ENCODE results near the gene DSCAM.

DSCAM gene

DNA sequence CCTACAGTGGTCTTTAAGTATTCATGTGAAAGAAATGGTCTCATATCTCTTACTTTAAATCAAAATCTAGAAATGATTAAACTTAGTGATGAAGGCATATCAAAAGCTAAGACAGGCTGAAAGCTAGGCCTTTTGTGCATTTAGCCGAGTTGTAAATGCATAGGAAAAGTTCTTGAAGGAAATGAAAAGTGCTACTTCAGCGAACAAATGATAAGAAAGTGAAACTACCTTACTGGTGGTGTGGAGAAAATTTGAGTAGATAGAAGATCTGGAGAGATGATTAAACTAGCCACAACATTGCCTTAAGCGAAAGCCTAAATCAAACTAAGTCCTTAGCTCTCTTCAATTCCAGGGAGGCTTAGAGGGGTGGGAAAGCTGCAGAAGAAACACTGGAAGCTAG is 147.6 kb downstream of the DSCAM start:
- DNase-seq, result no peak

DNA sequence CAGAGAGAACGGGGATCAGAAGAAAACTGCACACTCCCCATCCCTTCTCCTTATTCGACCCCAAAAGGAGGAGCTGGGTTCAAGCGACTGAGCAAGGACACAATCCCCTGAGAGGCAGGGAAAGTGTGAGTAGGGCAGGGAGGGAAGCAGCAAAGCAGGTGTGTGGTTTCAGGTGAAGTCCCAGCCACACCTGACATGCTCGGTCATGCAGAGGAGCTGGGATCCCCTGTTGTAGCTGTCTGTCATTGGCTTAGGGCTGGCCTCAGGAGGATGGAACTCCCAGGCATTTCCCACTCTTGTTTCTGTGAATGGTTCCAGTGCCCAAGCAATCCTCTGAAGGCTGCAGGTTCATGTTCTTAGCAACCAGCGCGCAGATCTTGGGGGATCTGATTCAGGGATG is 150.7 kb downstream of the DSCAM start:
- no peak for DNase-seq

DNA sequence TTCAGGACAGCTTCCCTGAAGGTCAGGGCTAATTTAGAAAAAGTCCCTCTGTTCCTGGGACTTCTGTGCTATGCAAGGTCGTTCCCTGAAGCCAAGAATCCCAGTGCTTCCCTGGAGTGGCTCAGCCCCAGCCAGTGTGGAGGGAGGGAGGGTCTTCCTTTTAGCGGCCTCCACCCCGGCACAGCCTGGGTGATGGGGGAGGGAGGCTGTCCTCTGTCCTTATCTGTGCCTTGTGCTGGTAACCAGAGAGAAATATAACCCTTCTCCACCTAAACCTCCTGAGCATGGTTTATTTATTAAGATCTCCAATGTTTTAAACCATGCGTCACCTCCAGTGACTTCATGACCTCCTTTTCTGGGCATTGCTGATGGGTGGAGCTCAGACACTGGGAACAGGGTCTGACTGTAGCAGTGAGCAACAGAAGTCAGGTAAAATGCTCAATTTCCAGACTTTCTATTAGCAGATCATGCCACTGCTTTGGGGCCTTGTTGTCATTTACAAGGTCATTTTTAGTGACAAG is 157.1 kb downstream of the DSCAM start:
- no peak for DNase-seq

DNA sequence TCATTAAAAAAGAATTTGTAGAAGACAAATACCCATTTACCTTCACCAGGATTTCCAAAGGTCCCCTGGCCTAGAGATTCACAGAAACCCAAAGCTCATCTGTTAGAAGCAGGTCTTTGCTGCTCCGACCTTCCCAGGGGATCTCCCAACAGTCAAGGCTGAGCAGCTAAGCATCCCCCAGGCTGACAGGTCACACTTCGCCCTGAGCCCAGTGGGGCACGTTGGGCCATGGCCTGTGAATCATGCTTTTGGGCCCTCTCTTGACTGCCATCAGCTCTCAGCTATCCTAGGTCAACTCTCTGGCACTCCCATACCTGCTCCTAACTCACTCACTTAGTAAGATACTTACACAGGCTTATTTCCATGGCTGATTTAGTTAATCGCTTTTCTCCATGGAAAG is 157.7 kb downstream of the DSCAM start:
- DNase-seq, result no peak

DNA sequence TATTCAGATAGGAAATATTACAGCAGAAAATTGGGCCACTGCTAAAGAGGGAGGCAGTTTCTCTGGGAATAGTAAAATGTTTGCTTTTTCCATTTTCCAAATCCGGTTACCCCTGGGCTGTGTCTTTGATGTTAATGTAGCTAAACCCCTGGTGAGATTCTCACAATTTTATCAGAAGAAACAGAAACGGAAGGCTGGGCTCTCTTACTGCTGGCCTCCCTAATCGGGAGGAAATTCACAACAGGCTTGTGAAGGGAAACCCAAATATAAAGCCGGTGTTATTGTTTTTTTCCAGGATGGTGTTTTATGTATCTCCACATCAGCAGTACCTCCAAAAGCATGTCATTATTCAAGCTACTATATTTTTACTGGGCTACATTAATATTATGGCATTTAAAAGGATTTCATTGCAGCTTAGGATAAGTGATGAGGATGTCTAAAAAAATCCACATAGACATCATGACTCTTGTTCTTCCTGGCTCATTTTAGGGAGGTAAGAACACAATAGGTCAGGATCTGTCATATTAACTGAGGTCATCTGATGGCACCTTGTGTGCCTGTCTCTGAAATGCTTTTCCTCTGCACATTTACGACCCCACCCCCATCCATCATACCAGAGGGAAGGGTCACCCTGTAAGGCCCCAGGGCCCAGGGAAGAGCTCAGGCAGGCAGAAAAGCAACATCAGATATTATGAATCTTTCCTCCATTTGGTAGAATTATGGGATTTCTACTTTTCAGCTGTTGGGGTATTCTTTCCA is 158.7 kb downstream of the DSCAM start:
- no peak for DNase-seq

DNA sequence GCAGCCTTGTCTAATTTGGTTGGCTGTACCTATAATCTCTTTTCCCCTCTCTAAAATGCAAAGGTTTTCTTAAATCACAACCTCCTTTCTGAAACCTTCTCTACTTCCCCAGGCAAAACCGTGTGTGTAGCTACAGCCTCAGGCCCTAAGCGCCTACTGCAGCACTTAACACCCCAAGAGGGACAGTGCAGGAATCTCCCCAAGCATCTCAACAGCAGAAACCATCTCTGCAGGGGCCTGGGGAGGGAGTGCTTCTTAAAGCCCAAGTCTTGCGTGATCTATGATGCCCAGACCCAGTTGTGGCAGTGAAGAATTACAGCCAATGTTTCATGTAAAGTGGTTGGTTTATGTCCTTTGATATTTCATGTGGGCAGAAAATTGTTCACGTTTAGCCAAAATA is 159.3 kb downstream of the DSCAM start:
- no peak for DNase-seq

DNA sequence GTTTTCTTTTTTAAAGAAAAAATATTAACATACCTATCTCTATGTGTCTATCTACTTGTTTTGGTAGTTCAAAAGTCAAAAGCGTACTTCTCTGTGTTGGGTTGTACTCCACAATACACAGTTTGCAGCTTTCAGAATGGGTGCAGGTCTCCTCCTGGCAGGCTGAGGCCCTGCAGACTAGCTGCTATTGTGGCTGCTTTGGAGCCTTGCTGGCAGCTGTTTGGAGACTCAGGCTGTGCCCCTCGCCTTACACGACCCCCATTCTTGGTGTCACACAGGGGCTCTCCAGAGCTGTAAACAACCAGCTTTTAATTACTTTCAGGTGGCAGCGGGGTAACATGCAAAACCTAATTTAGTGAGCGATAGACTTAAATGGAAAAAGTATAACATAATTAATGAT is 160.4 kb downstream of the DSCAM start:
- DNase-seq, result no peak

DNA sequence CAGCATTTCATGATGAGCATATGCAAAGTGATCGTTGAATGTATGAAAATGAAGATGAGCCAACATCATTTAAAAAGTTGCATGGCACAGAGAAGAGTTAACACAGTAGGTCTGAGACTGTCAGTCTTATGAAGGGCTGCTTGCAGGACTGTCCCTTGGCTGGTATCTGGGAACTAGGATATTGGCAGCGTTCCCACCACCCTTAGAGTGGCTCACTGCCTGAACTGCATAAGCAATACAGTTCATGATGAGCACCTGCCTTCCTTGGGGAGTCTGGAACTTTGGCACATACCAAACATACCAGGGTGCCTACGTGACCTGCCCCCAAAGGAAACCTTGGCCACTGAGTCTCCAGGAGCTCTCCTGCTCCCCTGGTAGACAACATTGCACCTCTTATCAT is 161.8 kb downstream of the DSCAM start:
- DNase-seq, result no peak

DNA sequence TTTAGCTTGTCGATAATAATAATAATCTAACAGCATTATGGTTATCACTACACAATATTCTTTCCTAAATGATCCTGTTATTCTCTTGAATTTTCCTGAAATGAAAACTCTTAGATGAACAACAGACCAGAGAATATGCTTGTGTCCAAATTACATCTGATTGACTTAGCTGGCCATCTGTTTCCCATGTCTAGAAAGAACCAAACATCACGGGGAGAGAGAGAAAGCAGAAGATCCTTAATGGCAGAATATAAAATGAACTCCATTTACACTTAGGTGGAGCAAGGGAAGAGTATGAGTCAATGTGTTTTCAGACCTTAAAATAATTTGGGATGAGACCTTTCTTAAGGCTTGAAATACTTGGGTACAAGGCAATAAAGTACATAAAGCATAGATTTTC is 162.2 kb downstream of the DSCAM start:
- no peak for DNase-seq

DNA sequence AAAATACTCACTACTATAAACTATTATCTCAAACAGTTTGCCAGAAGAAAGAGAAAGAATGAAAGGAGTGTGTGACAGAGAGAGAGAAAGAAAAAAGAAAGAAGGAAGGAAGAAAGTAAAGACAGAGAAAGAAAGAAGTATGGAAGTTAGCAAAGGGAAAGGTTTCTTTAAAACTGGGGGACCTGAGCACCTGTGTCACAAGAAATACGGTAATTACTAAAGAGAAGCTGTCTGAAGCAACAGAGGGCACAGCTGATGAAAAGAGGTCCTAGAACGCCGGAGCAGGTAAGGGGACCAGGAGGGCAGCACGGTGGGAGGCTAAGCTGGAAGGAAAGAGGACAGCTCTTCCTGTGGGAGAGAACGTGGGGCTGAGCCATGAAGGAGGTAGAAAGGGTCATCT is 163.6 kb downstream of the DSCAM start:
- DNase-seq, result no peak

DNA sequence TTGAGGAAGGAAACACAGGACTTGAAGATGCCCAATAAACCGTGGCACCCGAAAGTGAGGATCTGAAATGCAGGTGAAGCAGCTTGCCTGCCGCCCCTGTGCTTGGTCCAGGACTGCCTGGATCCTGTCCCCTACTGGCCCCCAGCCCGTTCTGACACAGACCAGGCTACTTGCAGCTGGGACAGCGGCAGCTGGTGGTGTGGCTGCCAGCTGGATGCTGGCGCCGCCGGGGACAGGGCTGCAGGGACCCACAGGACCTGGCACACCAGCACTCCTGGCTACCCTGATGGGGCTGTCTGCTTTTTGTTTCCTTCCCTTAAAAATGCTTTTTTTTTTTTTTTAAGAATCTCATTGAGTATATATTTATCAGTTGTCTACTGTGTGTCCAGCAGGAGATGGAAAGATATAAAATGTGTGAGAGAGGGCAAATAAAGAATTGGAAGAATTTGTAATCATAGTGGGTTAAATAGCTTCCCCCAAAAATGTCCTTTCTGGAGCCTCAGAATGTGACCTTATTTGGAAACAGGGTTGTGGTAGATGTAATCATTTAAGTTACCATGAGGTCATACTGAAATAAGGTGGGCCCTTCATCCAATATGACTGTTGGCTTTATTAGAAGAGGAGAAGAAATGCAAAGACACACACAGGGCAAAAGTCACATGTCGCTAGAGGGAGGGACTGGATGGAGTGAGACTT is 165.6 kb downstream of the DSCAM start:
- no peak for DNase-seq

DNA sequence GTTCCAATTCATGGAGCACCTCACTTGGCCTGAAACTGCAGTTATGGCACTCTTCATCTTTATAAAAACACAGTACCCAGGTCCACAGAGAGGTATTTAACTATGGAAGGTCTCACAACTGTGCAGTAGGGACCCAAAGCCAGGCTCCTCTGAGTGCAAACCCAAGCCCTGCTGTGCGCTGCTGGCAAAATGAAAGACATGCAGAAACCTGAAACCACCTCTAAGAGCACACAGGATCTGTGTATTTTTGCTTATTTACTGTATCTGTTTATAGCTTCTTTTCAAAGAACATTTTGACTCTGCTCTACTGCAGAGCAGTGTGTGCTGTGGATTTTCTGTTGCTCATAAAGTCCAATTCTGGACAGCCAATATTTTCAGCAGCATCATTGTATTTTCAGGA is 166.6 kb downstream of the DSCAM start:
- DNase-seq, result no peak

DNA sequence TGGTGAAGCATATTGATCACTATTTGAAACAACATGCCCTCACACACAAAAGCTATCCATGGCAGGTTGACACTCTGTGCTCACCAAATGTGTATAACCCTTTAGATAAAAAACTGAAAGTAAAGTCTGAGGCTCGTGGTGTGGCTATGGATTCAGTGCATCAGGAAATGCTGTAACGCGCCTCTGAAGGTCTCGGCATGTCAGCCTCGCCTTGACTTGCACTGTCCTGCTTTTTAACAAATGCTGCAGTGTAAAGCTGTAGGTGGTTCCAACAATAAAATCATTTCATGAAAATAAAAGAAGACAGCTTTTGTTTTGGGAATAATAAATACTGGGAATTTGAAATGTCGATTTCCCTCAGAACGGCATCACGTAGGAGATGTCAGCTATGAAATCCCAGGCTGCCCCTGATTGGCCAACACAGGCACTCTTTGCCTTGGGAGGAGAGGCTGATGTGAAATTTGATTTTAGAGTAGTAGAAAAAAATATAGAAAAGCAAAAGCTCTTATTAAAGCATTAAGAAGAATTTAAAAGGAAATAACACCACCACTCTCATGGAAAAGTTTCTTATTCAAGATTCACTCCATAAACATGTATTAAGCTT is 168.2 kb downstream of the DSCAM start:
- no peak for DNase-seq

DNA sequence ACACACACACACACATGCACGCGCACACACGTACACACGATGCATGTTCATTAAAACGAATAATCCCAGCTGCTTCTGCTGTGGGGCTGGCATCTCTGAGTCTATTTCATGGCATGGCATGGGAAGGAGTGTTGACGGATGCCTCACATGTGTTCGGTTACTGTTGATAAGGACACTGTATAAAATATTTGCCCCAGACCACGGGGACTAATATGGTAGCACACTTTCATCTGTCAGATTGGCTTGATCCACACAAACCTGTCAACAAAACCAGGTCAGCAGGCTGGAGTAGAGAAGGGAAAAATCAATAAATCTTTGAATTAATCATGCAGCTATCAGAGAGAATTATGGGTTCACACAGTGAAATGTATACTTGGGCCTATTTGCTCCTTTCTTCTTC is 171.9 kb downstream of the DSCAM start:
- DNase-seq, result no peak

DNA sequence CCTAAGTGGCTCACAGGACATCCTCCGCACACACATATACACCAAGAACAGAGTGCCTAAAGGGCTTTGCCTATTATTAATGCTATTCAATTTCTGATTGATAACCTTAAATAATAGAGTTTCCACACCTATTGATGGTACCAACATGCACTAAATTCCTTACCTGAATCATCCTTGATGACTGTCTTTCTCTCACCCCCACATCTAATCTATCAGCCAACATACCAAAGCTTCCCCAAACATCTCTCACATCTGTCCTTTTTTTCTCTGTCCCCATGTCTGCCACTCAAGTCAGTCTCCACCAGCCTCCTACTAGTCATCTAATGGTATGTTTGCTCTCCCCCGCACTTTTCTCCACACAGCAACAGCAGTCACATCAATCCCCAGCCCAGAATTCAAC is 174.4 kb downstream of the DSCAM start:
- DNase-seq, result no peak

DNA sequence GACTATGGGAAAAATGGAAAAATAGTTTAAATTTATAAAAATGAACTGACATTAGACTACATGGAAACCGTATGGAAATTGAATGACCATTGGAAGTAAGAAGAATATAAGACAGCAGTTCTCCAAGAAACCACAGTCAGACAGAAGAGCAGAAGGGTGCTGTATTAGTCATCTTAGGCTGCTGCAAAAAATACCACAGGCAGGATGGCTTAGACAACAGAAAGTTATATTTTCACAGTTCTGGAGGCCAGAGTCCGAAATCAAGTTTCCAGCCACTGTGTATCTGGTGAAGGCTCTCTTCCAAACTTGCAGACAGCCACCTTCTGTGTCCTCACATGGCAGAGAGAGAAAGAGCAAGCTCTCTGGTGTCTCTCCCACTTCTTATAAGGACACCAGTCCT is 175.2 kb downstream of the DSCAM start:
- no peak for DNase-seq

DNA sequence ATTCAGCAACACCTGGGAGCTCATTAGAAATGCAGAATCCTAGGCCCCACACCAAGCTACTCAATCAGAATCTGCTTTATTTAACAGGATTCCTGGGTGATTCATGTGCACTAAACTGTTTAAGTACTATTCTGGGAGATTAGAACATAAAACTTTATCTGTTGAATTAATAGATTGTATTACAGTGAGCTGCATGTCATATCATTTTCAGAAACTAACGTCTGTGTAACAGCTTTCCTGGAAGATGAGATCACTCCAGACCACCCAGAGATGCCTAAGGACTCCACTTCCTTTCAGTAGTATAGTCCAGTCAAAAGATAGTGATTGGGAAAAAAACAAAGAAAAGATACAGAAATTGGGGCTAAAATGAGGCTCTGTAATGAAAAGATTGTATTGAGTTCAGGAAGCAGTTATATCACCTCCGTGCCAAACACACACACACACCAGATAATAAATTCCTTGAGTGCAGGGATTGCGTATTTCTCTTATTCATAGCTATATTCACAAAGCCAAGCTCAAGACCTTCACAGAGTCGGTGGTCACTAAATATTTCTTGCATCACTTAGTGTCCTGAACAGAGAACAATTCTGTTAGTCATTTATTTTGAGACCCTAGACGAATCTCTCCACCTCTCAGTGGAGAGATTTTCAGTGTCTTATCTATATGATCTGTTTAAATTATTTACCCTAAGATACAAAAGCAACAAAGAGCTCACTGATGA is 178.2 kb downstream of the DSCAM start:
- no peak for DNase-seq

DNA sequence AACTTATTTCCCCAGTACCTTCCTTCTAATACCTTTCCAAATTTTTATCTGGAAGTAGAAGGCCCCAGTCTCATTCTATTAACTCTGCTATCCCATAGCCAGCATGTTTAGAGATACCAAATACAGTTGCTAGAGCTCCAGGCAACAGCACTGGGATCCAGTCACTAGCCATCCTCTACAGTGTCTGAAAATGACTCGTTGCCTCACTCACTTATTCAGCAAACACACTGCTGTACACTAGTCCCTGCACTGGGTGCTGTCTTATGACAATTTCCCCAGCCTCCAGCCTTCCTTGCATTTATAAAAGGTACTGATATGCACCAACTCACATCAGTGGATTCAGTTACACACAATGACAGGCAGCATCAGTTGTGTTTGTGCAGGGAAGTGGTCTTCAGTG is 179.0 kb downstream of the DSCAM start:
- DNase-seq, result no peak

DNA sequence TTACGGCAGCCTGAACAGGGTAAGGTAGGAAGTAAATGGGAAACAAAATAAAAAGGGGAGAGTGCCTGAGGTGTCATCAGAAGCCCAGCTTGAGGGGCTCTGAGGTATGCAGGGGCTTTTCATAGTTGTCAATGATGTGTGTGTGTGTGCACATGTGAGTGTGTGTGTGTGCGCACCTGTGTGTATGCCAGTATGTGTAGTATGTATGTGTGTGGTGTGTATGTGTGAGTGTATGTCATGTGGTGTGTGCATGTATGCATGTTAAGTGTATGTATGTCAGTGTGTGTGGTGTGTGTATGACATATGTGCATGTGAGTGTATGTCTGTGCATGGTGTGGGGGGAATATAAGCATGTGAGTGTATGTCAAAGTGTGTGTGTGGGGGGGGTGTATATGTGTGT is 184.1 kb downstream of the DSCAM start:
- no peak for DNase-seq

DNA sequence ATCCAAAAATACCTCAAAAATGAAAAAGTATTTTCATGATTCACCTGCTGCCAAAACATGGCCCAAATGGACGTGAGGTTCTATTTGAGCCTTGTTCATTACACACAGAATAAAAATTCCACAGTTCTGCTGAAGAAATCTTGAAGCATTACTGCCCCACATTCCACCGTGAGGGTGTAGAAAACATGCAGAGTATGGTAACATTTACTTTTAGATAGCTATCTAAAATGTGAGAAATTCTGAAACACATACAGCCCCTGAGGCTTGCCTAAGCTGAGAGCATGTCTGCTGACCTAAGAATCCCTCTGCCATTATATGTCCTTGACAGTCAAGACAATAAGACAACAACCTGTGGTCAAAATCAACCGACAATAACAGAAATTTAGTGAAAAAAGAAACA is 186.5 kb downstream of the DSCAM start:
- DNase-seq, result no peak

DNA sequence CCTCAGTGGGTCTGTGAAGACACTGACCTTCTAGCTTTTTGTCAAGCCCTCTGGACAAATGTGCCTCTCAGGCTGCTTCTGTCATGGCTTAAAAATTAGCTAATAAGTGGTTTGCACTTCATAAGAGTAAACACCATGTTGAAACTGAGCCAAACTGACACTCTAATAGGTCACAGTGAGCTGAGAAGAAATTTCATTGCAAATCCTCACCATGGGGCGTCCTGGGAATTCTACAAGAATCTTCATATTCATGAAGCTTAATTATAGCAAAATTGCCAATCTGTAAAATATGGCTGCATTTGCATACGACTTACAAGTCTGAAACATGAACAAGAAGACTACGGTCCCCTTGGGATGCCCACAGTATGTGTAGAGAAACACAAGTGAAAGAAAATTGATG is 188.6 kb downstream of the DSCAM start:
- DNase-seq, result no peak

DNA sequence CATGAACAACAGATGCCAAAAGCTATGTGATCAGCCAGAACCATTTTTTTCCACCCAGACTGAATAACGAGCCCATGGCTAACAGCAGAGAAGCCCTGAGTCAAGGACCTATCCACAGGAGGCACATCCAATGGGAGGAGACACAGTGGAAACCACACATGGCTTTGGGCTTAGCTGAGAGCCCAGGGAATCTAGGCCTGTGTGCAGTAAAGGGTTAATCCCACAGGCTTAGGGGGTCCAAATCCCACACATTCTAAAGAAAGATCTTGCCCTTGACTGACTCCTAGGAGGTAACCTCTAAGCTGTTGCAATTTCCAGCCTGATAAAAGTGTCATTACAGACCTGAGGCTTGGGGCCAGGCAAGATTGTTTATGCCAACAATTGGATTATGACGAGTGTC is 194.5 kb downstream of the DSCAM start:
- no peak for DNase-seq

DNA sequence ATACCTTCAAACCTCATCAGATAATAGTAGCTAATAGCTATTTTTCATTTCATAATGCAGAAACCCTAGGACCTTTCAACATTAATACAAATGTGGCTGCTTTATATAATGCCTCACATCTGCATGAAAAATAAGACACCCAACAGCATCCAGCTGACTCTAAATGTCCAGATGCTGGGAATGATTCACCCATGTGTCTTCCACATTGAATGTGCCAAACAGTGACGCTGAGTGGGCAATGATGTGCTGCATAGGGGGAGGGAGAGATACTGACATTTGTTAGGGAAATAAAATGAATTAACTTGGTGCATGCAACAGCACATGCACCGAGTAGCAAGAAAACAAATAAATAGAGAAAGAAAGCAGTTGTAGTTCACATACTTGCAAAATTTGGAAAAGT is 199.3 kb downstream of the DSCAM start:
- DNase-seq, result no peak

DNA sequence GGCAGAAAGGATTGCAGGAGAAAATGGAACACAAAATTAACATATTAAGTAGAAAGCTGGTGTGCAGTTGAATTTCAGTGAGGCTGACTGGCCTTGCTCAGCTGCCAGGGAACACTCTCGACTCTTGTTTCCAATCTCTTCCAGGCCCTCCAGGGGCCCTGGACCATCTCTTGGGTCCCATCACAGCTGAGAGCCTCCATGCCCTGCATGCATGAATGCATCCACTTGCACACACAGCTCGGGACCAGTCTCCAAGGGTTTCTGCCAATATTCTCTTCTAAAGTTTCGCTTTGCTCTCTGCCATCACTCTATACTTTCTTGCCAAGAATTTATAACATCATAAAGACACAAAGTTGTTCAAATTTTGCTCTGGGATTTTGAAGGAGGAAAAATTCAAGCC is 200.3 kb downstream of the DSCAM start:
- no peak for DNase-seq
